Neural progenitor cell (in vitro differentiated cells): ENCODE results near the gene NIM1K. TPM values are rescaled to one million over a fixed set of nuclear protein-coding genes. Genes with fewer than 3 reads are reported as not detected.
A peak's percentile ranks its signal among the peaks of the same experiment; 100 is the strongest.

ENCODE experiments used
- DNase-seq: peaks from one replicate; pipeline ENCODE4 v3.0.0-alpha.2; 2016; ENCODE audit warnings: low spot score
- H2AFZ ChIP-seq: fragments of 200-600 bp; sonication (generic); replicated peaks from 2 replicates; pipeline ENCODE4 v1.6.1; 2016; ENCODE audit warnings: antibody characterized with exemption
- H3F3A ChIP-seq: fragments of 200-600 bp; sonication (generic); 2 replicates; pipeline ENCODE4 v1.6.1; 2016; ENCODE audit warnings: antibody characterized with exemption, low read depth
- H3K27ac ChIP-seq: fragments of 200-600 bp; sonication (generic); 2 replicates; pipeline ENCODE4 v1.5.1; 2016; ENCODE audit warnings: mild to moderate bottlenecking
- H3K27me3 ChIP-seq: fragments of 200-600 bp; sonication (generic); 2 replicates; pipeline ENCODE4 v1.6.1; 2016; ENCODE audit warnings: mild to moderate bottlenecking, moderate library complexity
- H3K36me3 ChIP-seq: fragments of 200-600 bp; sonication (generic); 2 replicates; pipeline ENCODE4 v1.5.1; 2016
- H3K4me1 ChIP-seq: fragments of 200-600 bp; sonication (generic); 2 replicates; pipeline ENCODE4 v1.6.1; 2016; ENCODE audit warnings: mixed run types
- H3K4me2 ChIP-seq: fragments of 200-600 bp; sonication (generic); 2 replicates; pipeline ENCODE4 v1.6.1; 2016
- H3K4me3 ChIP-seq: fragments of 200-600 bp; sonication (generic); 2 replicates; pipeline ENCODE4 v1.5.1; 2016
- H3K79me2 ChIP-seq: fragments of 200-600 bp; sonication (generic); 2 replicates; pipeline ENCODE4 v1.6.1; 2016; ENCODE audit warnings: low read depth
- H3K9ac ChIP-seq: fragments of 200-600 bp; sonication (generic); 2 replicates; pipeline ENCODE4 v1.6.1; 2016
- H3K9me3 ChIP-seq: fragments of 200-600 bp; sonication (generic); 2 replicates; pipeline ENCODE4 v1.5.1; 2016; ENCODE audit warnings: low read depth
- H4K20me1 ChIP-seq: fragments of 200-600 bp; sonication (generic); 2 replicates; pipeline ENCODE4 v1.6.1; 2016; ENCODE audit warnings: low read depth
- H3K27ac Mint-ChIP-seq: 3 replicates; pipeline ENCODE4 v1.8.0; 2021; ENCODE audit warnings: mixed read lengths
- H3K27me3 Mint-ChIP-seq: 2 replicates; pipeline ENCODE4 v1.8.0; 2022; ENCODE audit warnings: low read depth, mild to moderate bottlenecking, inconsistent platforms, moderate library complexity, mixed read lengths; ENCODE audit not compliant: insufficient read depth
- H3K36me3 Mint-ChIP-seq: 3 replicates; pipeline ENCODE4 v1.8.0; 2021; ENCODE audit warnings: mixed read lengths
- H3K4me1 Mint-ChIP-seq: 3 replicates; pipeline ENCODE4 v1.8.0; 2021; ENCODE audit warnings: mixed read lengths
- H3K4me3 Mint-ChIP-seq: 3 replicates; pipeline ENCODE4 v1.8.0; 2021; ENCODE audit warnings: mild to moderate bottlenecking, moderate library complexity, mixed read lengths
- H3K9me3 Mint-ChIP-seq: 3 replicates; pipeline ENCODE4 v1.8.0; 2020; ENCODE audit warnings: mixed read lengths
- EZH2 ChIP-seq: fragments of 200-600 bp; sonication (generic); IDR thresholded peaks from 2 replicates; pipeline ENCODE4 v1.6.1; 2017; ENCODE audit warnings: antibody characterized with exemption, mild to moderate bottlenecking, moderate library complexity
- EZH2phosphoT487 ChIP-seq: fragments of 200-600 bp; sonication (generic); IDR thresholded peaks from 2 replicates; pipeline ENCODE4 v1.6.1; 2017; ENCODE audit warnings: antibody characterized with exemption
- total RNA-seq: library from RNA; depleted of rRNA; stranded (reverse); fragments of >200 nt; gene quantifications from 2 replicates; pipeline ENCODE4 v1.2.3, GENCODE V29; 2015; ENCODE audit warnings: low replicate concordance
- TF ChIP-seq, protein P1 (sequence below): fragments of 200-600 bp; sonication (generic); IDR thresholded peaks from 2 replicates; pipeline ENCODE4 v1.5.1; 2017; ENCODE audit warnings: antibody characterized with exemption, mild to moderate bottlenecking

NIM1K gene
- total RNA-seq, 1 donor from 2014 or later, result not detected

DNA sequence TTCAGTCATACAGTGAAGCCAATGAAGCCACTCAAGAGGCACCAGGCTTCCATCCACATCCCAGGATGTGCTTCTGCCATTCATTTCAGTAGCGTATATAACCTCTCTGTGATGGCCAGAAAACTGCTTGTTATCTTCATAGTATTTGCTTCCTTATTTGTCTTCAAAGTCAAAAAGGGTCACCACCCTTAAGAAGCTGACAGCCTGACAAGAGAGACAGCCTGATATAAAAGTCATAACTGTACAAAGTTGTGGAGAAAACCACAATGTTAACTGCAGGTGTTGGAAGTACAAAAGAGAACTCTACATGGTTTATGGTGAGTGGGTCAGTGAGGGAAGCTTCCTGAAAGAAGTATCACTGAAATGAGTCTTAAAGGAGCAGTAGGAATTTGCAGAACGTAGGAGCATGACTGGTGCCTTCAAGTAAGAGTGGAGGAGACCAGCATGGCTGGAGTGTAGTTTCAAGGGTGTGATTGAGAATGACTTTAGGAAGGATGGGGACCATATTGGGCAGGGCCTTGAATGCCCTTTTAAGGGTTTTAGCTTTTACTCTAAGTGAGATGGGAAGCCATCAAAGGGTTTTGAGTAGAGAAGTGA is 33.7 kb downstream of the NIM1K start:
- no peak overlapping the region for H3K4me2 ChIP-seq
- no peak overlapping the region for H3K4me3 ChIP-seq
- H3K27me3 Mint-ChIP-seq, result no peaks in the 10 kb centered on the region
- no peaks in the 10 kb centered on the region for H3K36me3 ChIP-seq
- H3K4me1 Mint-ChIP-seq, result no peaks in the 10 kb centered on the region
- no peaks in the 10 kb centered on the region for H3K9me3 ChIP-seq
- no peaks in the 10 kb centered on the region for H3K9me3 Mint-ChIP-seq
- no peaks in the 10 kb centered on the region for H3K4me1 ChIP-seq
- TF ChIP-seq, protein P1, sequence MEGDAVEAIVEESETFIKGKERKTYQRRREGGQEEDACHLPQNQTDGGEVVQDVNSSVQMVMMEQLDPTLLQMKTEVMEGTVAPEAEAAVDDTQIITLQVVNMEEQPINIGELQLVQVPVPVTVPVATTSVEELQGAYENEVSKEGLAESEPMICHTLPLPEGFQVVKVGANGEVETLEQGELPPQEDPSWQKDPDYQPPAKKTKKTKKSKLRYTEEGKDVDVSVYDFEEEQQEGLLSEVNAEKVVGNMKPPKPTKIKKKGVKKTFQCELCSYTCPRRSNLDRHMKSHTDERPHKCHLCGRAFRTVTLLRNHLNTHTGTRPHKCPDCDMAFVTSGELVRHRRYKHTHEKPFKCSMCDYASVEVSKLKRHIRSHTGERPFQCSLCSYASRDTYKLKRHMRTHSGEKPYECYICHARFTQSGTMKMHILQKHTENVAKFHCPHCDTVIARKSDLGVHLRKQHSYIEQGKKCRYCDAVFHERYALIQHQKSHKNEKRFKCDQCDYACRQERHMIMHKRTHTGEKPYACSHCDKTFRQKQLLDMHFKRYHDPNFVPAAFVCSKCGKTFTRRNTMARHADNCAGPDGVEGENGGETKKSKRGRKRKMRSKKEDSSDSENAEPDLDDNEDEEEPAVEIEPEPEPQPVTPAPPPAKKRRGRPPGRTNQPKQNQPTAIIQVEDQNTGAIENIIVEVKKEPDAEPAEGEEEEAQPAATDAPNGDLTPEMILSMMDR, result no peak
- TF ChIP-seq EZH2phosphoT487, result no peak
- no peak for TF ChIP-seq EZH2
- H3K27ac Mint-ChIP-seq, result no peak overlapping the region
- H2AFZ ChIP-seq, result no peak overlapping the region
- H3K4me3 Mint-ChIP-seq, result no peak overlapping the region
- H3K27ac ChIP-seq, result no peak overlapping the region
- no peaks in the 10 kb centered on the region for H3K79me2 ChIP-seq
- no peak for DNase-seq
- no peaks in the 10 kb centered on the region for H3K27me3 ChIP-seq
- H3K36me3 Mint-ChIP-seq, result no peaks in the 10 kb centered on the region
- no peak overlapping the region for H3K9ac ChIP-seq
- no peaks in the 10 kb centered on the region for H3F3A ChIP-seq
- H4K20me1 ChIP-seq, result no peaks in the 10 kb centered on the region

DNA sequence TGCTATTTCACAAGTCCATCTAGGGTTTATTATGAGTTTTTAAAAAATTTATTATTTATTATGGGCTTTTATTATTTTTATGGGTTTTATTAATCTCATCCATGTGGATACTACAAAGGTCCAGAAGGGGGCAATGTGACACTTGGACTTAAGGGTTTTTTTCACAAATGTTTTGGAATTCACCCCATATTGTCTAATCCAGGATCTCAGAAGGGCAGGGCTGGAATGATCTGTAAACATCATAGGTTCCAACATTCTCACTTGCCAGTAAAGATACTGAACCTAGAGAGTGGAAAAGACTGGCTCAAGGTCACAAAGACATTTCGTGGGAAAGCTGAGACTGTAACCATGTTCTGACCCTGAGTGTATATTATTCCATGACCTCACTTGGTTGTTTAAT is 35.6 kb downstream of the NIM1K start:
- peak; percentile 47 for DNase-seq
- Histone ChIP-seq H3K9ac (no peak overlapping the region), H3K27ac (no peak overlapping the region), H3K4me3 (no peak overlapping the region), H3K79me2 (no peaks in the 10 kb centered on the region), H3K36me3 (no peaks in the 10 kb centered on the region), H3K9me3 (no peaks in the 10 kb centered on the region), H2AFZ (no peak overlapping the region), H3K27me3 (no peaks in the 10 kb centered on the region), H4K20me1 (no peaks in the 10 kb centered on the region), H3K4me2 (no peak overlapping the region), H3K4me1 (no peaks in the 10 kb centered on the region), H3F3A (no peaks in the 10 kb centered on the region)
- no peaks in the 10 kb centered on the region for H3K4me1 Mint-ChIP-seq
- no peak overlapping the region for H3K4me3 Mint-ChIP-seq
- no peaks in the 10 kb centered on the region for H3K9me3 Mint-ChIP-seq
- H3K27me3 Mint-ChIP-seq, result no peaks in the 10 kb centered on the region
- no peaks in the 10 kb centered on the region for H3K36me3 Mint-ChIP-seq
- no peak overlapping the region for H3K27ac Mint-ChIP-seq
- TF ChIP-seq, protein P1, result peak; percentile 58
- no peak for TF ChIP-seq EZH2phosphoT487
- no peak for TF ChIP-seq EZH2

DNA sequence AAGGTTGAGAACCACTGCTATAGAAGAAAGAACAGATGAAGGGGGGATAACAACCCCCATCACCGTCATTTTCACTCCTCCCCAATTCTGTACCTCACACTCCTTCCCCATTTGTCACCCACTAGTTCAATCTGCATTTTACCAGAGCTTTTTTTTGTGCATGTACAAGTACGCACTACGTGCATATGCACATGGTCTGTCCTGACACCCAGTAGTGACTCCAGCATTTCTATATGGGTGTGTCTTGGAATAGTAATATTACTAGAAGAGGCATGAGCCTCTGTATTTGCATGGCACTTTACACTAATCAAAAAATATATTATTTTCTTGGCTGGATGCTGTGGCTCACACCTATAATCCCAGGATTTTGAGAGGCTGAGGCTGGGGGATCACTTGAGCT is 38.7 kb downstream of the NIM1K start:
- Histone ChIP-seq H3K9ac (no peak overlapping the region), H3K27me3 (no peaks in the 10 kb centered on the region)
- no peak overlapping the region for H3K4me3 Mint-ChIP-seq

More for the DNA sequence above, 38.7 kb downstream of the NIM1K start:
- Mint-ChIP-seq H3K4me1 (no peaks in the 10 kb centered on the region), H3K9me3 (no peaks in the 10 kb centered on the region), H3K36me3 (no peaks in the 10 kb centered on the region), H3K27ac (no peak overlapping the region), H3K27me3 (no peaks in the 10 kb centered on the region)
- H2AFZ ChIP-seq, result no peak overlapping the region
- TF ChIP-seq EZH2, result no peak
- TF ChIP-seq, protein P1, result no peak
- TF ChIP-seq EZH2phosphoT487, result no peak
- H3K79me2 ChIP-seq, result no peaks in the 10 kb centered on the region
- no peaks in the 10 kb centered on the region for H3F3A ChIP-seq
- no peaks in the 10 kb centered on the region for H3K9me3 ChIP-seq
- H3K36me3 ChIP-seq, result no peaks in the 10 kb centered on the region
- H3K4me1 ChIP-seq, result no peaks in the 10 kb centered on the region
- H3K27ac ChIP-seq, result no peak overlapping the region
- H3K4me3 ChIP-seq, result no peak overlapping the region
- DNase-seq, result no peak
- no peaks in the 10 kb centered on the region for H4K20me1 ChIP-seq
- no peak overlapping the region for H3K4me2 ChIP-seq
